Kidney epithelial cell (primary cell): ENCODE measurements around the gene NLRP9. TPM values are rescaled to one million over a fixed set of nuclear protein-coding genes. Genes with fewer than 3 reads are reported as not detected.

Experiments used
- DNase-seq: peaks from one replicate; pipeline ENCODE4 v3.0.0-alpha.2; 2010; ENCODE audit warnings: low read depth
- H3K27me3 ChIP-seq: 2 replicates; pipeline ENCODE4 v1.6.0; 2011; ENCODE audit warnings: low read length; ENCODE audit not compliant: control insufficient read depth, insufficient read depth
- H3K36me3 ChIP-seq: 2 replicates; pipeline ENCODE4 v1.5.1; 2011; ENCODE audit warnings: low read length; ENCODE audit not compliant: control insufficient read depth, insufficient read depth
- H3K4me3 ChIP-seq: 2 replicates; pipeline ENCODE4 v1.5.1; 2011; ENCODE audit warnings: low read depth, mild to moderate bottlenecking, control low read depth, low read length
- CTCF ChIP-seq: IDR thresholded peaks from 2 replicates; pipeline ENCODE4 v1.5.1; 2011; ENCODE audit warnings: mild to moderate bottlenecking, moderate library complexity, low read length, control low read depth, inconsistent platforms; ENCODE audit not compliant: insufficient read depth, poor library complexity, severe bottlenecking
- total RNA-seq: library from RNA; depleted of rRNA; stranded (reverse); fragments of >200 nt; gene quantifications from 2 replicates; pipeline ENCODE4 v1.2.3, GENCODE V29; 2015

NLRP9 gene
- total RNA-seq, 1 donor from 2014 or later = not detected

DNA sequence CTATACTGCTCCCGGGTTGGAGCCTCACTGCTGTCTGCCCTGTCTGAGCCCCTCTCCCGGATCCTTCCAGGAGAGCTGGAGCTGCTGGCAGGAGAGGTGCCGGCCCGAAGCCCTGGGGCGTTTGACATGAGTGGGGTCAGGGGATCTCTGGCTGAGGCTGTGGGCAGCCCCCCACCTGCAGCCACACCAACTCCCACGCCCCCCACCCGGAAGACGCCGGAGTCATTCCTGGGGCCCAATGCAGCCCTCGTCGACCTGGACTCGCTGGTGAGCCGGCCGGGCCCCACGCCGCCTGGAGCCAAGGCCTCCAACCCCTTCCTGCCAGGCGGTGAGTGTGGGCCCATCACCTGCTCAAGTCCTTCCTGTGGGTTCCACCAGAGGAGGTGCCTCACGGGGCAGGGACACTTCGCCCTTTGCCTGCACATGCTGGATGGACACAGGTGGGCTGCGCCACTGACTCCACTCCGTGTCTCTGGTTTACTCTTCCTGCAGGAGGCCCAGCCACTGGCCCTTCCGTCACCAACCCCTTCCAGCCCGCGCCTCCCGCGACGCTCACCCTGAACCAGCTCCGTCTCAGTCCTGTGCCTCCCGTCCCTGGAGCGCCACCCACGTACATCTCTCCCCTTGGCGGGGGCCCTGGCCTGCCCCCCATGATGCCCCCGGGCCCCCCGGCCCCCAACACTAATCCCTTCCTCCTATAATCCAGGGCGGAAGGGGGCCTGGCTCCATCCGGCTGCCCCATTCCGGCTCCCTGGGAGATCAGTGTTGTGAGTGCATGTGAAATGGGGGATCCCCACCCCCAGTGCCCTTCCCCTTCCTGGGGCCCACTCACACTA lies 43.3 kb downstream of the NLRP9 start:
- no peak overlapping the region for H3K4me3 ChIP-seq
- peaks cover 1% of the 10 kb centered on the region for H3K36me3 ChIP-seq
- DNase-seq = no peak
- no peak for TF ChIP-seq CTCF
- no peaks in the 10 kb centered on the region for H3K27me3 ChIP-seq

DNA sequence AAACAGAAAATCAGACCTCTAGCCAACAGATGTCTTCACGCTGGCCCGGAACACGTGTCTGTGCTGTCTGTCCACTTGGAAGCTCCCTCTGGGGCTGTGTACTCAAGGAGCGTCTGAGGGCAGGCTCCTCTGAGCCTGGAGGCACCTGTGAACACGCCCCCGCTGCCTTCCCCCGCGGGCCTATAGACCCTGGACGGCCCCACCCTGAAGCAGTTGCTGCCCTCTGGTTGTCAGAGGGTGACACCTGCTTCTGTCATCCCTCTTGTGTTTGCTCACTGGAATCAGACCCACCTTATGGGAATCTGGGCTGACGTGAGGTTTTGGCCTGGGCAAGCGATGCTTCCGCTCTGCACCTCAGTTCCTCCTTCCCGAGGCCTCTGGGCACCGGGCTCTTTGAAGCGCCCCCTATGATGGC lies 44.0 kb downstream of the NLRP9 start:
- no peak for DNase-seq
- Histone ChIP-seq H3K27me3 (no peaks in the 10 kb centered on the region), H3K4me3 (no peak overlapping the region), H3K36me3 (peaks cover 3% of the 10 kb centered on the region)
- no peak for TF ChIP-seq CTCF

DNA sequence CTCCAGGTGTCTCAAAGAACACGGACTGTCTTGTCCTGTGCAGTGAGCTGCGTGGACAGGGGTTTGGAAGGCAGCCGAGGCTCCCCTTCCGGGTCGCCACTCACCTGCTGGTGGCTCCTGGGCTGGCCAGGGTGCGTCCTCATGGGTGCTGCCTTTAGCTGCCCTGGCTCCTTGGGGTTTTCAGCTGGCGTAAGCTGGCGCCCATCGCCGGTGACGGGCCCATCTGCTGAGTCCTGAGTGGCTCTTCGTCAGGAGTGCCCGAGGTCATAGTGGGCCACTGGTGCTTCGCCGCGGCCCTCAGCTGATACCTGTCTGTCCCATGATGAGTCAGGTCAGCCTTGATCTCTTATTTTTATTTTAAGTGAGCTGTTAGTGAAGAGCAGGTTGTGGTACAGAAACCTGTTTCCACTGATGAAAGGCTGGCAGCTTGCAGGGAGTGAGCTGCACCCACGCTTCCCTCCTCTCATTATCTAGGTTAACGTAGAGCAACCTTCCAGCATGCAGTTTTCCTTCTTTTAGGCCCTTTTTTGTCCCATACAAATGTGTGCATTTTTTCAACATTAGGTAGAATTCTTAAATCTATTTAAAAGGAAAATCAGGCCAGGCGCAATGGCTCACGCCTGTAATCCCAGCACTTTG lies 44.7 kb downstream of the NLRP9 start:
- Histone ChIP-seq H3K4me3 (no peak overlapping the region), H3K36me3 (peaks cover 3% of the 10 kb centered on the region), H3K27me3 (no peaks in the 10 kb centered on the region)
- DNase-seq = no peak
- no peak for TF ChIP-seq CTCF

DNA sequence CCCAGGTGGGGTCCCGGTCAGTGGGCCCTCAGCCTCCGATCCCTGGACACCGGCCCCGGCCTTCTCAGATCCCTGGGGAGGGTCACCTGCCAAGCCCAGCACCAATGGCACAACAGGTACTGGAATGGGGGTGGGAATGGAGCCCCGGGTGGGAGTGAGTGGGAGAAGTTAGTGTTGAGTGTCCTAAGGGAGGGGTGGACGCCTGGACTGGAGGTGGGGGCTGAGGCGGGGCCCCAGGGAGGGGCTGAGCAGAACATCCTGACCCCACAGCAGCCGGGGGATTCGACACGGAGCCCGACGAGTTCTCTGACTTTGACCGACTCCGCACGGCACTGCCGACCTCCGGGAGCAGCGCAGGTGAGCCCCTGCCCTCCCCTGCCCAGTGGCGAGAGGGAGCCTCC lies 45.5 kb downstream of the NLRP9 start:
- H3K27me3 ChIP-seq = no peaks in the 10 kb centered on the region
- H3K36me3 ChIP-seq = peaks cover 3% of the 10 kb centered on the region
- DNase-seq = no peak
- H3K4me3 ChIP-seq = no peak overlapping the region
- TF ChIP-seq CTCF = no peak

GRCh38 chr19:55691561-55692481 lies 46.4 kb downstream of the NLRP9 start:
- Histone ChIP-seq H3K4me3 (no peak overlapping the region), H3K36me3 (peaks cover 3% of the 10 kb centered on the region), H3K27me3 (no peaks in the 10 kb centered on the region)
- DNase-seq = no peak
- TF ChIP-seq CTCF = no peak
